ENCODE results near the gene IDH3G. TPM values are rescaled to one million over a fixed set of nuclear protein-coding genes. Genes with fewer than 3 reads are reported as not detected.

The IDH3G gene
- total and polyA plus RNA-seq, 2 donors (not counting 1 experiment from before 2014, with no cell fraction given): 62.8 to 122 TPM

DNA sequence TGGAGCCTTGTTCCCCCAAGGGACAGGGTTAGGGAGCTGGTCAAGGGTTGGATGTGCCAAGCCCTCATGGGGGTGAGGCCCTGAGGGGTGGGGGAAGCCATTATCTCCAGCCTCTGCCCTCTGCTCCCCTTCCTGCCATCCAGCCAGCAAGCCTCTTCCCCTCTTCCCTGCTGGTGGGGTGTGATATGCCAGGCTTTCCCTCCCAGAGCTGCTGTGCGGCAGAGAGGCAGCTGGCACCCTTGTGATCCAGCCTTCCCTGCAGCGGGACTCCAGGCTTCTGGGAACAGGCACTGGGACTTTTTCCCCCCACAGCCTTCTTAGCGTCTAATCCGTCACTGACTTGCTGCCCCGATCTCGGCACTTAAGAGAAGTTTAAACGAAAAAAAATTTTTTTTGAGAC is 6.6 kb upstream of the IDH3G start:
- no peak overlapping the region for H3K9ac ChIP-seq (ENCODE audit: low read length)
- no peak overlapping the region for H2AFZ ChIP-seq (ENCODE audit: insufficient read depth, low read depth, low read length, poor library complexity, severe bottlenecking)
- peaks cover 1 to 4% of the 10 kb centered on the region in 2 donors for H3K4me1 ChIP-seq (ENCODE audit: control insufficient read depth in 2 of 2, insufficient read depth in 2 of 2, low read length in 2 of 2)
- peaks cover 13% of the 10 kb centered on the region for H3K79me2 ChIP-seq (ENCODE audit: control insufficient read depth, insufficient read depth, low read length)
- WGBS (ENCODE audit: insufficient coverage): 97% methylated on average over 5 of the region's 7 CpGs
- ATAC-seq (ENCODE audit: low read depth) (no peak), DNase-seq (no peak)
- TF ChIP-seq CTCF (IDR thresholded peaks at IDR 0.05) (no peak), EZH2 (IDR thresholded peaks at IDR 0.05; ENCODE audit: borderline replicate concordance, insufficient read depth, low read depth, low read length, poor library complexity, severe bottlenecking) (no peak)
- peaks cover 8% of the 10 kb centered on the region for H3K4me1 Mint-ChIP-seq
- intact Hi-C loops (cut with micrococcal nuclease): no loop called here
- H3K9me3 ChIP-seq (ENCODE audit: control extremely low read depth in 1 of 3, control insufficient read depth in 2 of 3, insufficient read depth in 1 of 3, low read length in 2 of 3): no peaks in the 10 kb centered on the region
- H3K27me3 Mint-ChIP-seq: no peaks in the 10 kb centered on the region
- ChIA-PET CTCF (no interaction called here), POLR2A (interaction anchor here (0.6 kb wide), 1 partner anchor 100 kb away, joined by 4 read pairs; no protein-coding TSS in a partner anchor)
- no peak overlapping the region for H3K27ac ChIP-seq (ENCODE audit: low read length in 2 of 2)
- H3K4me3 Mint-ChIP-seq: no peak overlapping the region
- no peaks in the 10 kb centered on the region for H3K27me3 ChIP-seq (replicated peaks in 1 of 4; ENCODE audit: control extremely low read depth in 1 of 4, control insufficient read depth in 3 of 4, insufficient read depth in 4 of 4, low read length in 3 of 4)
- no peak overlapping the region for H3K27ac Mint-ChIP-seq
- peaks cover 6% of the 10 kb centered on the region for H4K20me1 ChIP-seq (ENCODE audit: control insufficient read depth, insufficient read depth, low read length, poor library complexity, severe bottlenecking)
- H3K36me3 ChIP-seq (replicated peaks in 1 of 2; ENCODE audit: control extremely low read depth in 1 of 2, control insufficient read depth in 1 of 2, extremely low read depth in 1 of 2, insufficient read depth in 2 of 2, low read length in 1 of 2): peaks cover 0 to 15% of the 10 kb centered on the region in 2 experiments
- H3K4me3 ChIP-seq (ENCODE audit: control extremely low read depth in 1 of 5, extremely low read depth in 1 of 5, insufficient read depth in 1 of 5, low read depth in 2 of 5, low read length in 4 of 5): no peak overlapping the region
- no peaks in the 10 kb centered on the region for H3K9me3 Mint-ChIP-seq (ENCODE audit: insufficient read depth)
- no peak overlapping the region for H3K4me2 ChIP-seq (replicated peaks; ENCODE audit: low read depth, low read length, poor library complexity, severe bottlenecking)

- intact Hi-C loops (cut with micrococcal nuclease): no loop called here
- CTCF ChIA-PET: no interaction called here
- no peaks in the 10 kb centered on the region for H3K27me3 Mint-ChIP-seq
- H3K4me3 Mint-ChIP-seq: no peak overlapping the region
- POLR2A ChIA-PET: interaction anchor here (0.6 kb wide), 1 partner anchor 100 kb away, joined by 4 read pairs; no protein-coding TSS in a partner anchor
- H3K27ac Mint-ChIP-seq: no peak overlapping the region
- no peak overlapping the region for H2AFZ ChIP-seq (ENCODE audit: insufficient read depth, low read depth, low read length, poor library complexity, severe bottlenecking)
- peaks cover 18% of the 10 kb centered on the region for H3K79me2 ChIP-seq (ENCODE audit: control insufficient read depth, insufficient read depth, low read length)
- H4K20me1 ChIP-seq (ENCODE audit: control insufficient read depth, insufficient read depth, low read length, poor library complexity, severe bottlenecking): peaks cover 8% of the 10 kb centered on the region
- no peaks in the 10 kb centered on the region for H3K27me3 ChIP-seq (replicated peaks in 1 of 4; ENCODE audit: control extremely low read depth in 1 of 4, control insufficient read depth in 3 of 4, insufficient read depth in 4 of 4, low read length in 3 of 4)
- H3K27ac ChIP-seq (ENCODE audit: low read length in 2 of 2): no peak overlapping the region
- no peak overlapping the region for H3K4me2 ChIP-seq (replicated peaks; ENCODE audit: low read depth, low read length, poor library complexity, severe bottlenecking)
- WGBS (ENCODE audit: insufficient coverage): 83% methylated on average over 11 of the region's 16 CpGs
- no peak overlapping the region for H3K4me3 ChIP-seq (ENCODE audit: control extremely low read depth in 1 of 5, extremely low read depth in 1 of 5, insufficient read depth in 1 of 5, low read depth in 2 of 5, low read length in 4 of 5)
- H3K9me3 Mint-ChIP-seq (ENCODE audit: insufficient read depth): no peaks in the 10 kb centered on the region
- no peak for TF ChIP-seq EZH2 (IDR thresholded peaks at IDR 0.05; ENCODE audit: borderline replicate concordance, insufficient read depth, low read depth, low read length, poor library complexity, severe bottlenecking)
- no peak for TF ChIP-seq CTCF (IDR thresholded peaks at IDR 0.05)
- no peaks in the 10 kb centered on the region for H3K9me3 ChIP-seq (ENCODE audit: control extremely low read depth in 1 of 3, control insufficient read depth in 2 of 3, insufficient read depth in 1 of 3, low read length in 2 of 3)
- no peak for ATAC-seq (ENCODE audit: low read depth)
- H3K36me3 ChIP-seq (replicated peaks in 1 of 2; ENCODE audit: control extremely low read depth in 1 of 2, control insufficient read depth in 1 of 2, extremely low read depth in 1 of 2, insufficient read depth in 2 of 2, low read length in 1 of 2): peaks cover 0 to 15% of the 10 kb centered on the region in 2 experiments
- DNase-seq: no peak
- peaks cover 6 to 9% of the 10 kb centered on the region in 2 donors for H3K4me1 ChIP-seq (ENCODE audit: control insufficient read depth in 2 of 2, insufficient read depth in 2 of 2, low read length in 2 of 2)
- H3K4me1 Mint-ChIP-seq: peaks cover 10% of the 10 kb centered on the region
- H3K9ac ChIP-seq (ENCODE audit: low read length): no peak overlapping the region
Measured at GRCh38 chrX:153800177-153800722, 6.1 kb upstream of the IDH3G start.
